GM19468 (cell line): ENCODE measurements around the gene DDX41.
A peak's percentile ranks its signal among the peaks of the same experiment; 100 is the strongest.

Experiments used
- ATAC-seq: cut with Tn5 transposase; IDR thresholded peaks from one replicate; pipeline ENCODE4 v1.9.1; 2021; ENCODE audit warnings: mild to moderate bottlenecking, moderate library complexity, moderate number of reproducible peaks; ENCODE audit not compliant: unreplicated experiment; ENCODE audit errors: extremely low read depth

Gene DDX41

GRCh38 chr5:177500685-177501522, 15.9 kb downstream of the DDX41 start:
- ATAC-seq = no peak

GRCh38 chr5:177499842-177500241, 16.9 kb downstream of the DDX41 start:
- no peak for ATAC-seq

- no peak for ATAC-seq
These were observed 18.6 kb downstream of the DDX41 start for GRCh38 chr5:177498013-177498787.

GRCh38 chr5:177497292-177498012, 19.3 kb downstream of the DDX41 start, which contains the start of gene PDLIM7:
Gene PDLIM7, minus strand, starts transcription at chr5:177497604. Its CDS starts 1,092 bp downstream, at chr5:177496512.
- ATAC-seq = peak; percentile 42

- no peak for ATAC-seq
These were observed 20.0 kb downstream of the DDX41 start for GRCh38 chr5:177496727-177497291.

GRCh38 chr5:177496070-177496726, 20.6 kb downstream of the DDX41 start:
- ATAC-seq = no peak

- no peak for ATAC-seq
These were observed 21.3 kb downstream of the DDX41 start for GRCh38 chr5:177495243-177496060.

GRCh38 chr5:177494346-177495195, 22.2 kb downstream of the DDX41 start:
- no peak for ATAC-seq

GRCh38 chr5:177493795-177494345, 22.9 kb downstream of the DDX41 start:
- ATAC-seq = no peak

- ATAC-seq = no peak
These were observed 23.9 kb downstream of the DDX41 start for GRCh38 chr5:177492841-177493240.

- ATAC-seq = no peak
These were observed 24.6 kb downstream of the DDX41 start for GRCh38 chr5:177491983-177492746.

- ATAC-seq = no peak
These were observed 25.3 kb downstream of the DDX41 start for GRCh38 chr5:177491429-177491945.

GRCh38 chr5:177490992-177491391, 25.8 kb downstream of the DDX41 start:
- no peak for ATAC-seq

GRCh38 chr5:177490311-177490991, 26.3 kb downstream of the DDX41 start:
- ATAC-seq = no peak

GRCh38 chr5:177489119-177489716, 27.5 kb downstream of the DDX41 start:
- ATAC-seq = no peak

- ATAC-seq = no peak
These were observed 28.8 kb downstream of the DDX41 start for GRCh38 chr5:177487975-177488374.
